ENCODE data around the gene CNGB1.

DNA sequence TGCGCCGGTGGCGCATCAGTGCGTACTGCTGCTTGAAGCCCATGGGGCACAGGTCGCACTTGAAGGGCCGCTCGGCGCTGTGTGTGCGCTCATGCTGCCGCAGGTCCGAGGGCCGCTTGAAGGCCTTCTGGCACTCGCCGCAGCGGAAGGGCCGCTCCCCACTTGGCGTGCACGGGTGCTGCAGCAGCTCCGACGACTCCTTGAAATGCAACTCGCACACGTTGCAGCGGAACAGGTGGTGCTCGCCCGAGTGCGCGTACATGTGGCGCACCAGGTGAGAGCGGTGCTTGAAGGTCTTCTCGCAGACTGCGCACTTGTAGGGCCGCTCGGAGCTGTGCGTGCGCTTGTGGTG is 26.2 kb upstream of the CNGB1 start:
- TF ChIP-seq, protein P1, sequence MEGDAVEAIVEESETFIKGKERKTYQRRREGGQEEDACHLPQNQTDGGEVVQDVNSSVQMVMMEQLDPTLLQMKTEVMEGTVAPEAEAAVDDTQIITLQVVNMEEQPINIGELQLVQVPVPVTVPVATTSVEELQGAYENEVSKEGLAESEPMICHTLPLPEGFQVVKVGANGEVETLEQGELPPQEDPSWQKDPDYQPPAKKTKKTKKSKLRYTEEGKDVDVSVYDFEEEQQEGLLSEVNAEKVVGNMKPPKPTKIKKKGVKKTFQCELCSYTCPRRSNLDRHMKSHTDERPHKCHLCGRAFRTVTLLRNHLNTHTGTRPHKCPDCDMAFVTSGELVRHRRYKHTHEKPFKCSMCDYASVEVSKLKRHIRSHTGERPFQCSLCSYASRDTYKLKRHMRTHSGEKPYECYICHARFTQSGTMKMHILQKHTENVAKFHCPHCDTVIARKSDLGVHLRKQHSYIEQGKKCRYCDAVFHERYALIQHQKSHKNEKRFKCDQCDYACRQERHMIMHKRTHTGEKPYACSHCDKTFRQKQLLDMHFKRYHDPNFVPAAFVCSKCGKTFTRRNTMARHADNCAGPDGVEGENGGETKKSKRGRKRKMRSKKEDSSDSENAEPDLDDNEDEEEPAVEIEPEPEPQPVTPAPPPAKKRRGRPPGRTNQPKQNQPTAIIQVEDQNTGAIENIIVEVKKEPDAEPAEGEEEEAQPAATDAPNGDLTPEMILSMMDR (IDR thresholded peaks at IDR 0.05), result no peak
- no peak for TF ChIP-seq POLR2A (IDR thresholded peaks at IDR 0.05)
